ENCODE results near the gene NKG7.
"Not testable (repeated sequence)": the region's sequence is repeated elsewhere in the genome, so short reads cannot be mapped to it uniquely, and the experiment has no call there.

NKG7 gene

DNA sequence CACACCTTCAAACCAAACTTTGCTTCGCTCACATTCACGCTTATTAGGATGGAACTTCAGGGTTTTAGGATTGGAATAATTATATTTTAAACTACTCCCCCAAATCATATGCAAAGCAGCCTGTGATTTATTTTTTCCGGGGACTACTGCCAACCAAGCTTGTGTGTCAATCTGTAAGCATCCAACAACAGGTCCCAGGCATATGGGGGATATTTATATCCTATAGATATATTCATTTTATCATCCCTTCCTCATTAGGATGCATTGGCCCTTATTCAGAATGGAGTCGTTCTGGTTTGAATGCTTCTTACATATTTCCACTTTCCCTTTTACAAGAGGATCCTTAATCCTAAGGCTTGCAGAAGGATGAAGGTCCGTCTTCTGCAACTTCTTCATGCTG lies 26.8 kb upstream of the NKG7 start:
- DNase-seq (ENCODE audit: low read depth) = no peak

DNA sequence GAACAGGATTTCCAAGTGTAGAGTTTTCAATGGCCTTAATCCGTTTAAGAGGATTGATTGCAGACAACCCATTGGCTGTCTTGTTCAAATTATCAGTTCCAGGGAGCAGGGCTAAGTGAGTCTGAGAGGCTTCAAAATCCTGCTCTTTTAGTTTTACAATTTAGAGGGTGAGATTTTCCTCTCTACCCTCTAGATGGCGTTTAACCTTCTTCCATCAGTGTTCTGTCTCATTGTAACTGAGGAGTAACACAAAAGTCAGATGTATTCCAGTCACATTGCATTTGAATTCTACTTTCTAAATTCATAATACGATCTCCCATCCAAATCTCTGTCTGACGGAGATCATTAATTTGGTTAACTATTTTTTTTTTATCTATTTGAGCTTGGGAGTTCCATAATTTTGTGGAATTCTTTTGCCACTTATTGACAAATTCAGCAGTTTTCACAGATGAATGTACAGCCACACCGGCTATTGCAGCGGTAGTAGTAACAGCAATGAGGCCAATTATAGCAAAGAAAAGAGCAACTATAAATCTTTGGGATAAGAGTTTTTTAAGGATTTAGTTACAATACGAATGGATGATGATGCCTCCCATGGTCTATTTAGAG lies 25.7 kb upstream of the NKG7 start:
- TF ChIP-seq, protein P1, sequence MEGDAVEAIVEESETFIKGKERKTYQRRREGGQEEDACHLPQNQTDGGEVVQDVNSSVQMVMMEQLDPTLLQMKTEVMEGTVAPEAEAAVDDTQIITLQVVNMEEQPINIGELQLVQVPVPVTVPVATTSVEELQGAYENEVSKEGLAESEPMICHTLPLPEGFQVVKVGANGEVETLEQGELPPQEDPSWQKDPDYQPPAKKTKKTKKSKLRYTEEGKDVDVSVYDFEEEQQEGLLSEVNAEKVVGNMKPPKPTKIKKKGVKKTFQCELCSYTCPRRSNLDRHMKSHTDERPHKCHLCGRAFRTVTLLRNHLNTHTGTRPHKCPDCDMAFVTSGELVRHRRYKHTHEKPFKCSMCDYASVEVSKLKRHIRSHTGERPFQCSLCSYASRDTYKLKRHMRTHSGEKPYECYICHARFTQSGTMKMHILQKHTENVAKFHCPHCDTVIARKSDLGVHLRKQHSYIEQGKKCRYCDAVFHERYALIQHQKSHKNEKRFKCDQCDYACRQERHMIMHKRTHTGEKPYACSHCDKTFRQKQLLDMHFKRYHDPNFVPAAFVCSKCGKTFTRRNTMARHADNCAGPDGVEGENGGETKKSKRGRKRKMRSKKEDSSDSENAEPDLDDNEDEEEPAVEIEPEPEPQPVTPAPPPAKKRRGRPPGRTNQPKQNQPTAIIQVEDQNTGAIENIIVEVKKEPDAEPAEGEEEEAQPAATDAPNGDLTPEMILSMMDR (IDR thresholded peaks at IDR 0.05; ENCODE audit: control insufficient read depth, extremely low read depth, insufficient read depth) = peak; percentile 60
- no peak overlapping the region for H3K4me3 ChIP-seq (ENCODE audit: low read depth, low read length)
- no peak for DNase-seq (ENCODE audit: low read depth)

More for the DNA sequence above, 26.8 kb upstream of the NKG7 start:
- TF ChIP-seq, protein P1 (IDR thresholded peaks at IDR 0.05; ENCODE audit: control insufficient read depth, extremely low read depth, insufficient read depth) = no peak
- H3K4me3 ChIP-seq (ENCODE audit: low read depth, low read length) = no peak overlapping the region

DNA sequence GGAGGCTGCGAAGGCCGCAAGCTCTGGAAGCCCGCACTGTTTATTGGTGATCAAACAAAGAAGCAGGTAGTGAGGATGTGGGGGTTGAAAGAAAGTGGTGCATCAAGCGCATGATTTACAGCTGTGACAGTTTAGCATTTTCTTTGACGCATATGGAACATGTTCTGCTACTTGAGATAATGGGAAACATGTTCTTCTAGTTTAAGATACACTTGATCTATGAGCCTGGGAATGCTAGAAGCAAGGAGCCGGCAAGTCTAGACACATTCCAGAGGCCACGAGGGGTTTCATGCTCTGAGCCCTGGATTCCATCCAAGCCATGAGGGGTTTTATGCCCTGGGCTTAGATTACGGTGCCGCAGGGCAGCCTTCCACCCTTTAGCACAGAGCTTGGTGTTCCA lies 25.0 kb upstream of the NKG7 start:
- H3K4me3 ChIP-seq (ENCODE audit: low read depth, low read length); DNase-seq (ENCODE audit: low read depth): not testable (repeated sequence)

DNA sequence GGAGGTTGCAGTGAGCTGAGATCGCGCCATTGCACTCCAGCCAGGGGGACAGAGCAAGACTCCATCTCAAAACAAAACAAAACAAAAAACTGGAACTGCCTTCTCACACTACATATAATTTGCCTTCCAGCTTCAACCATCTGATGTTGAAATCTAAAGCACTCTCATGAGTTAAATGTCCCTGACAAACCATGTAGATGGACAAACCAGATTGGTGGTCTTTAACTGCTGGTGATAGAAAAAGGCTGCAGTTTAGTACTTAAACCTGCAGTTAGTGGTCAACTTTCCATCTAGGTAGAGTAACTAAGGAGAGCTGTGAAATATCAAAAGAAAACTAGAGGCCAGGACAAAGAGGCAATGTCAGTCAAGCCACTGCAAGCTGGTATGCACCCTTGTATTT lies 23.7 kb upstream of the NKG7 start:
- H3K4me3 ChIP-seq (ENCODE audit: low read depth, low read length) = no peak overlapping the region
- no peak for DNase-seq (ENCODE audit: low read depth)
- TF ChIP-seq, protein P1 (IDR thresholded peaks at IDR 0.05; ENCODE audit: control insufficient read depth, extremely low read depth, insufficient read depth) = no peak

DNA sequence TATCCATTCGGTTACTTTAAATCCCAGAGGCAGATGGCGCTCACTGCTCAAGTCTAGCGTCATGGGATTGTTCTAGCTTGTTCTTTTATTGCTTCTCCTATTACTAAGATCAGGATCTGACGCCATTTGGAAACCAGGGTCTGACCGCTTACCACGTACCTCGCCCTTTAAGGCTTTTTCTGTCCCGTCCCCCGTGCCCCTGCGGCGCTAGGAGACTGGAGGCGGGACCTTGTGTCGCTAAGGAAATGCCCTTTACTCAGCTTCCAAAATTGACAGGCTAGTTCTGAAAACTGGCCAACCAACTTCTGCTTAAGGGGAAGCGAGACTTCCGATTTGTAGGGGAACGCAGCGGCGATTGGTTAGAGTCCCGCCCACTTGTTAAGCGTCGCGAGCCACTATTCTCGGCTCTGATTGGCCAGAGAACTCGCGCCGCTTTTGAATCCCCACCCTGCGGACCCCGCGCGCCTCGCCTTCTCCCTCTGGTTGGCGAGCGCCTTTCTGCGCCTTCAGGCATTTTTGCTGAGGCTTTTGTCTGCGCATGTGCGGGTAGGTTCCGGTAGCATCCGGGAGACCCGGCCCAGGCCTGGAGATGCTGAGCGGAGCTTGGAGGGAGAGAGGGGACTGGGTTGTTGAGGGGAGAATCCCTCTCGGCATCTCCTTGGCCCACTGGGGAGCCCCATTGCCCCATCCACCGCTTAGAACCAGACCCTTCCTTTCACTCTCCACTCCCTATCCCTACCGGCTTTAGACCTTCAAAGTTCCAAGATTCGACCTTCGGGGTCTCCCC lies 21.8 kb upstream of the NKG7 start:
- TF ChIP-seq, protein P1 (IDR thresholded peaks at IDR 0.05; ENCODE audit: control insufficient read depth, extremely low read depth, insufficient read depth) = peak; percentile 32
- peak overlapping the region; percentile 66 for H3K4me3 ChIP-seq (ENCODE audit: low read depth, low read length)
- peak; percentile 99 for DNase-seq (ENCODE audit: low read depth)

DNA sequence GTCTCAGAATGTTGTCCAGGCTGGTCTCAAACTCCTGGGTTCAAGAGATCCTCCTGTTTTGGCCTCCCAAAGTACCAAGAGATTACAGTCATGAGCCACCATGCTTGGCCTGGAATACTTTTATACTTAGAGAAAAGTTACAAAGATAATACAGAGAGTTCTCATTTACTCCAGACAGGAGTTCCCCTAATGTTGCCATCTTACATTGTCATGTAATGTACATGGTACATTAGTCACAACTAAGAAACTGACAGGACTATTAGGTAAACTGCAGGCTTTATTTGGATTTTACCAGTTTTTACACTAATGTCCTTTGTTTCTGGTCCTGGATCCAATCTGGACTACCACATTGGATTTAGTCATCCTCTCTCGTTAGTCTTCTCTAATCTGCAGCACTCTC lies 20.2 kb upstream of the NKG7 start:
- no peak overlapping the region for H3K4me3 ChIP-seq (ENCODE audit: low read depth, low read length)
- TF ChIP-seq, protein P1 (IDR thresholded peaks at IDR 0.05; ENCODE audit: control insufficient read depth, extremely low read depth, insufficient read depth) = no peak
- no peak for DNase-seq (ENCODE audit: low read depth)

DNA sequence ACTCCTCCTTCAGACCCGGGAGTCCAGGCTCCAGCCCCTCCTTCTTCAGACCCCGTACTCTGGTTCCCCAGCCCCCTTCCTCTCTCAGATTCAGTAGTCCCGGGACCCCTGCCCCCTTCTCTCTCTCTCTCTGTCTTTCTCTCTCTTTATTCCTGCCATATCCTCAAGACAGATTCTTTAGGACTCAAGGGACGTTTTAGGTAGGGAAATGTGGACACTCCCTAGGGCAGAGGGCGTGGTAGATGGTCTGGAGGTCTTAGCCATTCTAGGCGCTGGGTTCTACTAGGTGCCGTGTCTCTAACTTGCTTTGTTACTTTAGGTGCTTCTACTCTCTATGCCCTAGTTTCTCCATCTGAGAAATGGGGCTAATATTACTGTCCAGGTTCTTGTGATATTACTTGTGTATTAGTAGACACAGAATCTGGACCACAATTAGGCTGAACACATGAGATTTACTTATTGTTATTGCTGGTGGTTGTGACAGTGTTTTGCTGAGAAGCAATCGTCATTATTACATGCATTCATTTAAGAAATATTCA lies 18.7 kb upstream of the NKG7 start:
- no peak for DNase-seq (ENCODE audit: low read depth)
- H3K4me3 ChIP-seq (ENCODE audit: low read depth, low read length) = no peak overlapping the region
- TF ChIP-seq, protein P1 (IDR thresholded peaks at IDR 0.05; ENCODE audit: control insufficient read depth, extremely low read depth, insufficient read depth) = no peak
